ENCODE measurements around the gene TYROBP.
A peak's percentile ranks its signal among the peaks of the same experiment; 100 is the strongest.

The TYROBP gene

DNA sequence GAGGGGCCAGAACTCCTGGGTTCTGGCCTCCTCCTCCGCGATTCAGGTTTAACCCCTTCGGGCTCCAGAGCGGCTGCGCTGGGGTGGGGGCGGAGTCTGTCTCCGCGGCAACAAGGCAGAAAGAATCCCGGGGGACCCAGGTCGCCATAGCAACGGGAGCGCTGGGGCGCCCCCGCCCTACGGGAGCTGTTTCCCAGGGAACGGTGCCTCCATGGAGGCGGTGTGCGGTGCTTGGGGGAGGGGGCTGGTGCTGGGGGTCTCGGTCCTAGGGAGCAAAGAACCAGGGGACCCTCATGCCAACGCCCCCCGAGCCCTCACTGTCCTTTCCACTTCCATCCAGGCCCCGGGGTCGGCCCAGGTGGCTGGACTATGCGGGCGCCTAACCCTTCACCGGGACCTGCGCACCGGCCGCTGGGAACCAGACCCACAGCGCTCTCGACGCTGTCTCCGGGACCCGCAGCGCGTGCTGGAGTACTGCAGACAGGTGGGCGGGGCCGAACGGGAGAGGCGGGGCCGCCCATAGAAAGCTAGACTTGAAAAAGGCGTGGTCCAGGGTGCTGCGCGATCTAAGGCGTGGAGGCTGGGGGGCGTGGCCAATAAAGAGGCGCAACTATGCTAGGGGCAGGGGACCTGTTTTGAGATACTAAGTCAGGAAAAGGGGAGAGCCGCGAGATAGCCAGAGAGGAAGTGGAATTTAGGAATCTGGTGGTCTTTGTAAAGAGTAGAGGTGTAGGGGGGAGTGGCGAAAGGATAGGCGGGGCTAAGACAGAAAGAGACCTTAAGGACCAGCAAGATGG is 38.6 kb downstream of the TYROBP start:
- in situ Hi-C loops (cut with HindIII; ENCODE audit: low pct_ligation_motif_present, low sequenced_read_pairs), result no loop called here
- Histone ChIP-seq H3K27ac (no peak overlapping the region), H3K27me3 (replicated peaks) (peaks cover 5% of the 10 kb centered on the region), H3K36me3 (replicated peaks) (no peaks in the 10 kb centered on the region), H3K4me3 (ENCODE audit: low read depth, low read length) (peak overlapping the region; percentile 34)
- DNase-seq, result peak; percentile 73
- TF ChIP-seq, protein P1, sequence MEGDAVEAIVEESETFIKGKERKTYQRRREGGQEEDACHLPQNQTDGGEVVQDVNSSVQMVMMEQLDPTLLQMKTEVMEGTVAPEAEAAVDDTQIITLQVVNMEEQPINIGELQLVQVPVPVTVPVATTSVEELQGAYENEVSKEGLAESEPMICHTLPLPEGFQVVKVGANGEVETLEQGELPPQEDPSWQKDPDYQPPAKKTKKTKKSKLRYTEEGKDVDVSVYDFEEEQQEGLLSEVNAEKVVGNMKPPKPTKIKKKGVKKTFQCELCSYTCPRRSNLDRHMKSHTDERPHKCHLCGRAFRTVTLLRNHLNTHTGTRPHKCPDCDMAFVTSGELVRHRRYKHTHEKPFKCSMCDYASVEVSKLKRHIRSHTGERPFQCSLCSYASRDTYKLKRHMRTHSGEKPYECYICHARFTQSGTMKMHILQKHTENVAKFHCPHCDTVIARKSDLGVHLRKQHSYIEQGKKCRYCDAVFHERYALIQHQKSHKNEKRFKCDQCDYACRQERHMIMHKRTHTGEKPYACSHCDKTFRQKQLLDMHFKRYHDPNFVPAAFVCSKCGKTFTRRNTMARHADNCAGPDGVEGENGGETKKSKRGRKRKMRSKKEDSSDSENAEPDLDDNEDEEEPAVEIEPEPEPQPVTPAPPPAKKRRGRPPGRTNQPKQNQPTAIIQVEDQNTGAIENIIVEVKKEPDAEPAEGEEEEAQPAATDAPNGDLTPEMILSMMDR (IDR thresholded peaks at IDR 0.05; ENCODE audit: low read depth, low read length, missing control alignments), result no peak

- no peaks in the 10 kb centered on the region for H3K36me3 ChIP-seq (replicated peaks)
- peaks cover 5% of the 10 kb centered on the region for H3K27me3 ChIP-seq (replicated peaks)
- TF ChIP-seq, protein P1 (IDR thresholded peaks at IDR 0.05; ENCODE audit: low read depth, low read length, missing control alignments), result no peak
- in situ Hi-C loops (cut with HindIII; ENCODE audit: low pct_ligation_motif_present, low sequenced_read_pairs), result no loop called here
- H3K27ac ChIP-seq, result no peak overlapping the region
- DNase-seq, result no peak
- H3K4me3 ChIP-seq (ENCODE audit: low read depth, low read length), result peak overlapping the region; percentile 34
Observed at GRCh38 chr19:35868823-35869326, 39.2 kb downstream of the TYROBP start.

GRCh38 chr19:35868172-35868822 is 39.8 kb downstream of the TYROBP start, which contains the start of gene APLP1:
APLP1 (plus strand) TSS chr19:35868574; CDS start chr19:35868637, 63 bp downstream.
- DNase-seq, result peak; percentile 16
- in situ Hi-C loops (cut with HindIII; ENCODE audit: low pct_ligation_motif_present, low sequenced_read_pairs), result no loop called here
- TF ChIP-seq, protein P1 (IDR thresholded peaks at IDR 0.05; ENCODE audit: low read depth, low read length, missing control alignments), result no peak
- Histone ChIP-seq H3K27me3 (replicated peaks) (peaks cover 5% of the 10 kb centered on the region), H3K36me3 (replicated peaks) (no peaks in the 10 kb centered on the region), H3K4me3 (ENCODE audit: low read depth, low read length) (peak within 1 kb of the TSS; percentile 34), H3K27ac (no peak within 1 kb of the TSS)

- in situ Hi-C loops (cut with HindIII; ENCODE audit: low pct_ligation_motif_present, low sequenced_read_pairs), result no loop called here
- TF ChIP-seq, protein P1 (IDR thresholded peaks at IDR 0.05; ENCODE audit: low read depth, low read length, missing control alignments), result no peak
- no peak for DNase-seq
- H3K36me3 ChIP-seq (replicated peaks), result no peaks in the 10 kb centered on the region
- no peak overlapping the region for H3K4me3 ChIP-seq (ENCODE audit: low read depth, low read length)
- H3K27me3 ChIP-seq (replicated peaks), result peaks cover 25% of the 10 kb centered on the region
- no peak overlapping the region for H3K27ac ChIP-seq
Observed at GRCh38 chr19:35863018-35863417, 45.1 kb downstream of the TYROBP start.

DNA sequence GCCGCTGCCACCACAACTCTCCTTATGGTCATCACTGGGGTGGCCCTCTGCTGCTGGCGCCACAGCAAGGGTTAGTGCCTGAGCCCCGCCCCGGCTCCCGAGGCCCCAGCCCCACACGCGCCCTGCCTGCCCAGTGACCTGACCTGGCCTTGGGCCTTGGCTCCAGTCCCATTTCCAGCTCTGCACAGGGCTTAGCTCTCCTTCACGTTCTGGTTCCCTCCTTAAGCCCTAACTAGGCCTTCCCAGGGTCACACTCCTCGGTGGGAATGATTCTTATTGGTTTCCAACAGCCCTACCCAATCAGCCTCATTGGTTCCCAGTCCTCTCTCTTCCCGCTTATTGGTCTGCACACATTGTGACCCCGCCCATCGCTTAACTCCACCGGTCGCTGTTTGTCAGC is 45.6 kb downstream of the TYROBP start:
- Histone ChIP-seq H3K27ac (no peak overlapping the region), H3K4me3 (ENCODE audit: low read depth, low read length) (no peak overlapping the region), H3K27me3 (replicated peaks) (peaks cover 22% of the 10 kb centered on the region), H3K36me3 (replicated peaks) (no peaks in the 10 kb centered on the region)
- TF ChIP-seq, protein P1 (IDR thresholded peaks at IDR 0.05; ENCODE audit: low read depth, low read length, missing control alignments), result no peak
- no peak for DNase-seq
- in situ Hi-C loops (cut with HindIII; ENCODE audit: low pct_ligation_motif_present, low sequenced_read_pairs), result no loop called here

All from brain microvascular endothelial cell (primary cell).